WI38 (cell line): ENCODE data around the gene ART1.

Source experiments
- H3K4me3 ChIP-seq: 2 replicates; pipeline ENCODE4 v1.5.1; 2011; ENCODE audit warnings: low read depth, mild to moderate bottlenecking, control low read depth, low read length
- CTCF ChIP-seq: IDR thresholded peaks from 2 replicates; pipeline ENCODE4 v1.5.1; 2012; ENCODE audit warnings: low read depth, mild to moderate bottlenecking, control low read depth, low read length

Gene ART1

GRCh38 chr11:3662856-3663255 is 17.9 kb downstream of the ART1 start:
- no peak overlapping the region for H3K4me3 ChIP-seq
- no peak for TF ChIP-seq CTCF

- H3K4me3 ChIP-seq: no peak overlapping the region
- TF ChIP-seq CTCF: no peak
These were observed 19.2 kb downstream of the ART1 start for GRCh38 chr11:3664032-3664630.

GRCh38 chr11:3665336-3666022 is 20.6 kb downstream of the ART1 start:
- no peak overlapping the region for H3K4me3 ChIP-seq
- TF ChIP-seq CTCF: no peak

GRCh38 chr11:3666023-3666530 is 21.1 kb downstream of the ART1 start:
- no peak for TF ChIP-seq CTCF
- no peak overlapping the region for H3K4me3 ChIP-seq

GRCh38 chr11:3667149-3668035 is 22.5 kb downstream of the ART1 start:
- no peak overlapping the region for H3K4me3 ChIP-seq
- TF ChIP-seq CTCF: no peak

- no peak for TF ChIP-seq CTCF
- H3K4me3 ChIP-seq: no peak overlapping the region
These were observed 24.2 kb downstream of the ART1 start for GRCh38 chr11:3669128-3669527.

- TF ChIP-seq CTCF: no peak
- H3K4me3 ChIP-seq: no peak overlapping the region
These were observed 24.8 kb downstream of the ART1 start for GRCh38 chr11:3669742-3670183.
